Hematopoietic multipotent progenitor cell treated with erythropoietin and hydrocortisone succinate and interleukin-3 and kit ligand, for 17 days (in vitro differentiated cells): Measurements from ENCODE around the gene PARD3B.

Experiments used
- DNase-seq: peaks from one replicate; pipeline ENCODE4 v3.0.0-alpha.2; 2015; ENCODE audit warnings: low spot score

Gene PARD3B

DNA sequence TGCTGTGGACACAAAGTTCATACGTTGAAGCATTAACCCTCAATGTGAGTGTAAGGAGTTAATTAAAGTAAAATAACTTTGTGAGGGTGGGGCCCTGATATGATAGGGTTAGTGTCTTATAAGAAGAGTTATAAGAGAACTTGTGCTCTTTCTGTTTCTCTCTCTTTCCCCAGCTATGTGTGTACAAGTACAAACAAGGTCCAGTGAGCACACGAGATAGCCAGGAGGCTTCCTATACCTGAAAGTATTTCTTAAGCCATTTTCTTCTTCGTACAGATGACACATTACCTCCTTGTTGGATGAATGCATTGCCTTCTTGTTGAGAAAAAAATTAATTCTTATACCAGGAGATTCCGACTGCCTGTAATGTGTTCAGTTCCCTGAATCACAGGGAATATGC, 301.2 kb downstream of the PARD3B start:
- DNase-seq, result no peak

DNA sequence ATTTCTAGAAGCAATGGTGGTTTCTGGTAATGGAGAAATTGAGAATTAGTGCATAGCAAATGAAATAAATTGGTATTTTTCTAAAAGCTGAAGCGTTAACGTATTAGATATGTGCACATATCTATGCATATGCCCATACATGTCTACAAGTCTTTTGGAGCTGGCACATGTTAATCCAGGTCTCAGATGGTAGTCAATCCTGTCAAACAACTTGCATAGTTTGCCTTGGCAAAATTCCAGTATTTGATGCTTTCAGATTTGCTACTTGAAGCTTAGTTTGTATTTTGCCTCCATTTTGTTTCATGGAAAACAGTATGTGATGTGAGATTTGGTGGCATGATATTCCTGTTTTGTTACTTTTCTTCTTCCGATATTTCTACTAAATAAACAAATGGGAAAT, 304.6 kb downstream of the PARD3B start:
- DNase-seq, result no peak

DNA sequence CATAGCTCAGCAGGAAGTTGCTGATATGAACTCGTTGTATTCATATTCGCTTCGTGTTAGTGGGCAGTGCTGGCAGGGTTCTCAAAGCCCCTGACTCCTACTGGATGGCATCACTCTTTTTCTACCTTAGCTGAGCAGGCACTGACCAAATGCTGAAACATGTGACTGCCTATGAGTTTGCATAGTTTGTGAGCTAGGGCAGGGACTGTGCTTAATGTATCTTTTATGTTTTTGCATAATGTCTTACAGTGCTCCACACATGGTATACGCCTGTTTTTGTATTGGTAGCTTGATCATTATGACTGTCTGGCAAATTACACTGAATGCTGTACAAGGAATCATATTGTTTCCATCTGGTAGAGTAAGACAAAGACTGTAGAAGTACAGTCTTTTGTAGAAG, 305.3 kb downstream of the PARD3B start:
- no peak for DNase-seq

DNA sequence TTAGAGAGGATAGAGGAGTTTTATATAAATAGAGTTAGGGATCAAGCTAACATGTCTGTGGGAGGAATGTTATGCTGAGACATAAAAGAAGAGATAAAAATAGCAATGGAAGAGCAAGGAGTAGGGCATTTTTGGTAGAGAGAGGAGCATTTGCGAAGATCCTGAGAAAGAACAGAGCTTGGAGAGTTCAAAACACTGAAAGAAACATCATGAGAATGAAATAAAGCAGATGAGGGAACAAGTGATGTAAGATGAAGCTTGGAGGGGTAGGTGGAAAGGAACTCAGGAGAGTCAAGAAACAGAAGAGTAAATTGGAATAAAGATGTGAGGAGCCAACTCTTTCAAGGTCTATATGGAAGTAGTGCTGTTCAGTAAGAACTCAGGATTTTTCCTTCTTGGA, 308.6 kb downstream of the PARD3B start:
- DNase-seq, result no peak

DNA sequence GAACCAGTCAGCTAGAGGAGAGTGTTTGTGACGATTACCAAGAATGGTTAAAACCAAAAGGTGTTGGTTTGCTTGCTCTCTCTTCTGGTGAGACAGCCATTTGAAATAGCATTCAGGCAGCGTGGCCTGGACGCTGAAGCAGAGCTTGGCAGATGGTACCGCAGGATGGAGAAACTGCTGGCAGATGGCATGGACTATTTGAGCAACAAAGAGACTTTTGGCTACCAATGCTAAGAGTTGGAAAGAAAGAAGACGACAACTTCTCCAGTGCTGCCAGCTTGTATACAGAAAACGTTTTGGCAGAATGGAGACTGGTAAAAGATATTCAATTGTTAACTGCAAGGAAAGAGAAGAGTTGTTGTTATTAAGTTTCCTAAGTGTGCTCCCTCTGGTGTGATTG, 315.0 kb downstream of the PARD3B start:
- DNase-seq, result no peak

DNA sequence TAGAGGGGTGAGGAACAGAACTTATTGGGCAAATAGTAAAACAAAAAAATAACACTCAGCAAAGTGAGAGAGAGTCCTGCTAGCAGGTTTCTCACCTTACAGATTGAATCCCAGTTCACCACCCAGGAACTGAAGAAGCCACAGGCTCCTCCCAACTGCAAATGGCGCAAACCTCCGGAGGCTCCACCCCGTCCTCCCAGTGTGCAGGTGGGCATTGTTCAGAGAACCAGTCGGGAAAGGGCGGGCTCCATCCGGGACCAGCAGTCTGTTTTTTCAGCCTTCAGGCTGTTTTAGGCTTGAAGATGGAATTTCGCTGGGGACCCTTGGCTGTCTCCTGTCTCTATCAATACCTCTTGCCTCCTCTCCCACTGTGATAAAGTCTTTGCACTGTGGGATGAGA, 317.5 kb downstream of the PARD3B start:
- DNase-seq, result no peak

DNA sequence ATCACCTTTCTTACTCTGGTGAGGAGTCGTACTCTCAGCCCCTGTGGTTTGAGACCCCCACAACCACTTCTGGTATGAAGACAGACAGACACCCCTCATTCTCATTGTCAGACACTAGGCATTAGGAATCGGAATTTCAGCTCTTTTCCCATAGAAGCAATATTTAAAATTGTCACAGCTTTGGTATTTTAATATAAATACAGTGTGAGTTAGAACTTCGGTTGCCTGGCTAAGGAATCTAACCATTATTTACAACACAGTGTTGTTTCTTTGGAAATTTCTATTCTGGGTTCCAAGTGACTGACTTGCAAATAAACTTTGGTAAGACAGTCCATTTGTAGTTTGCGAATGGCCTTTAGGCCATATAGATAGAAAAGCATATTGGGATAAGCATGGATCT, 318.1 kb downstream of the PARD3B start:
- no peak for DNase-seq

DNA sequence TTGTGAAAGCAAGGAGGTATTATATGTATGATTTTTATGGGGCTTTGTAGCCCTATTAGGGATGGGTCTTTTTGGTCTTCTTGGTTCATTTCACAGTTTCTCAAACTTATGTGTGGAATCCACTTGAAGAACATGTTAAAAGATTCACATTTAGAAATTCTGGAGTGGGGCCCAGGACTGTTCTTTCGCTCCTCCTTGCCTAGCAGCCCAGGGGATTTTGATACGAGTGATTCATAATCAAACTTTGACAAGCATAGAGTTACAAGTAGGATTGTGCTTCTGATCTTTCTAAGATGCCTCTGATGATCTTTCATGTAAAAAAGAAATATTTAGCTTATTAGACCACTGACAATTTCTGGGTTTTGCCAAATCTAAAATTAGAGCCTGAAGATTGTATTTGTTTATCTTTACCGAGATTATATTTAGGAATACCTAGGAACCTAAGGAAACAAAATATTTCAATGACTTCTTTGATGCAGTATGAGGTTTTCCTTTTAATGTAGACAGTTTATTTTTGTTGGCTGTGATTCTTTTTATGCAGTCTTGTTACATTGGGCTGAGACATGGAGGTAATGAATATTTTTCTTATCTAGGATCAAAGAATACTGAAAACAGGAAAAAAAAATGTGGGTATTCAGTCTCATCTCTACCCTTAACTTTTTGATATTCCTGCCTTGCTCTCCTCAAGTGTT, 324.0 kb downstream of the PARD3B start:
- no peak for DNase-seq

DNA sequence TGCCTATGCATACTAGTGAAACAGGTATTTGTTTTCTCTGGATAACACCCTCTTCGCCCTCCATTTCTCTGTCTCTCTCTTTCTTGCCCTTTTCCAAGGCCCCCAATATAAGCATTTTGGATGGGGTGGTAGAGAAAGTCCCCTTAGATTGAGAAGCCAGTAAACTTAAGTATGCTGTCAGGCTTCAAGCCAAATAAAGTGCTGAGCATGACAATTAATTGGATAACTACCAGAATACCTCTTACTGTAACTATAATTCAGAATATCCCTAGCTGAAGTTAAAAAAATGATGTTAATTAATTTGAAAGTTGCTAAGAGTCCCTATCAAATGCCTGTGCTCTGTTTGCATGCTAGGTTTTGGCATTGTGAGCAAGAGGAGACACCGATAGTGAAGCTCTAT, 324.8 kb downstream of the PARD3B start:
- no peak for DNase-seq

DNA sequence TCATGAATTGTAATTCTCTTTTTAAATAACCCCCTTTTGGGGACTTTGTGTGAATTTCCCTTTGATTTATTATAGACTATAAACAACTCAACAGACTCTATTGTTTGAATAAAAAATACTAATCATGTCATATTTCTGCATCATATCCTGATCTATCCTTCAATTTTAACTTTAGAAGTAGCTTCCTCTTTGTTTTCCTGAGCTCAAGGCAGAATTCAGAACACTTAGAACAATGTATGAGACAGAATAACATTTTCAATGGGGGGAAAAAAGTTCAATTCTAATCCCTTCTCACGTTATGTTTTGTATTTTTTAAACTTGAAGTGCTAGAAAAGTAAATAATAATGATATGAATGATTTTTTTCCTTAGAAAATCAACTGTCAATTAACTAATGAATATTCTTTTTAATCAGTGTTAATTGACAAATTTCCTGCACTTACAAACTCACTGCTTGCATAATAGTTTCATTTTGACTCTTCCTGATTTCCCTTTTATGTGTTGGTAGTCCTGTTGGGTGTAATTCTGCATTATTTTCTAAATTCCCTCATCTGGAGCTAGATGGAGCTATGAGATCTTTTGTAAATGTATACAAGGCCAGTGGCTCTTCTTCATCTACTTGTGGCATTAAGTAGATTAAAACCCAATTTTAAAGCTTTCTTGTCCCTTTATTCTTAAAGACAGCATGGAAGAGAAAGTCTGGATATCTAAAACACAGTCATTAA, 326.1 kb downstream of the PARD3B start:
- no peak for DNase-seq

DNA sequence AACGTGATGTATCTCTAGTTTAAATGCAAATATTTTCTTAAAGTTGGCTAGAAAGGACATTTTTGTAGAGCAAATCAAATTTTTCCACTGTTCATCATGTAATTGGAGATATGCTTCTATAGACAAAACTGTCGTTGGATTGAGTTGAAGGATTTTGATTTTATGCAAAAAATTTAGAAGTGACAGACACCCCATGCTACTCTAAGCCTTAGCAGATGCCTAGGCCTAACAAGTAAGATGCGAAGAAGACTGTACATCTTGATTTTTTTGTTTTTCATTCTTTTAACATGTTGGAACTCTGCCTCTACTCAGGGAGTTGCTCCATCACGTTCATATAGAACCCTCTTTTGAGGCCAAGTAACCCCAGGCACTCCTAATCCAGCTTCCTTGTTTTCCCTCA, 331.0 kb downstream of the PARD3B start:
- DNase-seq, result no peak

DNA sequence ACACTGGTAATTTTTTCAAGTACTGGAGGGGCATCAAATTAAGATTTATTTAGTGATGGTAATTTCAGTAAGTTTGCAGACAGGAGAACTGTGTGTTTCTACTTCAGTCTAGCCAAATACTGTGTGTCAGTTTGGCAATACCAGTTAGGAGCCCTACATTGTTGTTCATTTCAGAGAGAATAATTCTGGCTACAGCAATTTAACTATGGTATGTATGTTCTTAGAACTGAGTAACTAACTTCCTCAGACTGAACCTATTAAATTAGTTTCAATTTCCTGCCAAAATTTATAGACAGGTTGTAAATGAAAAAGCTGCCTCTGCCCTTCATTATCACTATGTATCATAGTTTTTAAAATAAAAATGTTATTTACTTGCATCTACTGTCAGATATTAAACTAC, 332.4 kb downstream of the PARD3B start:
- no peak for DNase-seq

DNA sequence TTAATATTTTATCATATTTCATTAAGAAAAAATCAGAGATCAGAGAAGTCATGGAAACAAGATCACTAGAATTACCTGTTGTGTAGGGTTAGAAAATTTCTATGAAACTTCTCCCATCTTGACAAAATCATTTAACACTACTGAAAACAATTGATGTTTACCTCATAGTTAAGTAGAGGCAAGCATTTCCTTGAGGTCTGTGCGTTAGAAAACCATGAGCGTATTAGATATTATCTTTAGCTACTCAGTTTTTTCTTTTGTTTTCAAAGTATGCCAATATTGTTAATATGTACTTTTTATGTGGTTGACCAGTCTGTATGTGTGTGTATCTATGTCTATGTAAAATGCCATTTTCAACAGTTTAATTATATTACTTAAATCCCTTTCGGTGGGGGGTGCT, 335.7 kb downstream of the PARD3B start:
- DNase-seq, result no peak

DNA sequence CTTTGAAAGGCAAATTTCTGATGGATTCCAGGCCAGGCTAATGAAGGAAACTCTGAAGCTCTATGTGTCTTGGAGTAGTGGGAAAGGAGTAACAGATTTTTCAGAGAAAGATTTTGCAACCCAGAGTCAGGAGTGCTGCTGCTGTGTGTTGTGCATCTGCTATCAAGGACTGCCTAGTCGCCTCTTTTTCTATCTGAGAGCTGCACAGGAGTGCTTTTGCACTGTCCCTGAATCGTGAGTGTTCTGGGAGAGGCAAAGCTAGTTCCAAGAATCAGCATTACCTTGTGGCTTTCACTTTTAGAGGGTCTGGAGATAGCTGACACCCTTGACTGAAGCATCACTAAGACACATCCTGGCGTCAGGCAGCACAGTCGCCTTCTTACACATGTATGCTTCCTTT, 336.4 kb downstream of the PARD3B start:
- DNase-seq, result no peak

DNA sequence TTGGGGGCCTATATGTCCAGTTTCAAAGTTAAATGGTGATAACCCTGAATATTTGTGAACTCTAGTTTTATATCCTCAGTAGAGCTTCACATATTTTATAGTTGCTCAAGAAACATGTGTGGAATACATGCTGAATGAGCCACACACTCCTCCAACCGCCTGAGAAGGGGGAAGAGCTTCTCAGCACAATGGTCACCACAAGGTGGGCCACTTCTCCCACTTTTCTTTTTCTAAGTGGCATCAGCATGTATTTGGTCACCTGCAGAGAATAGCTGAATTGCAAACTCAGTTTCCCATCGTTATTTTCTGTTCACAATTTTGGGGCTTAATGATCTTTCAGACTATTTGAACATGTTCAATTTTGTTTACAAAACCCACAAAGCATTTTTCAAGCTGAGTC, 340.5 kb downstream of the PARD3B start:
- no peak for DNase-seq

DNA sequence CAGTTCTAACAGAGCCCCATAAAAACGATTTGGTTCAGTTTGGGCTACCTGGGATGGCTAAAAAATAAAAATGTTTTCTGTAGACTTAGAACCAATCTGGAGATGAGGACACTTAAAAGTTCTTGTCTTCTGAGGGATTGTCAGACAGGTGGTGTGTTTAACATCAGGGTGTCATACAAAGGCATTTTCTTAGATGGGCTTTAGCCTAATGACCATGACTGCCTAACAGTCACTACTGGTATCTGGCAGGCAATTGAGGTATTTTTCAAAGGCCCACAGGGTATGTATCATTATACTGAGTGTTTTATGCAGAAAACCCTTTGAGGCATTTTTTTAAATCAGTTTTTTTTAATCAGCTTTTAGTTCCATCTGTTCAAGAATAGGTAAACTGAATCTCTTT, 341.4 kb downstream of the PARD3B start:
- DNase-seq, result no peak

DNA sequence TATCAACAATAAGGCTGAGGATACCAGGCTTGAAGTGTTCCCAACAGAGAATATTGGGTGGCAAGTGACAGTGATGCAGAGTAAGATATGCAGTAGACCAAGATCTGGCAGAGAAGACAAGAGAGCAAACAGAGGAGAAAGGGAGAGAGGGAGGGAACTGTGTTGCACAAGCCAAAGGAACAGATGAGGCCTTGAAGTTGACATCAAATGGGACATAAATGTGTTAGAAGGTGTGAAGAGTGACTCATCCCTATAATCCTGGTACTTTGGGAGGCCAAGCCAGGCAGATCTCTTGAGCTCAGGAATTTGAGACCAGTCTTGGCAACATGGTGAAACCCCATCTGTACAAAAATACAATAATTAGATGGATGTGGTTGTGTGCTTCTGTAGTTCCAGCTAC, 342.9 kb downstream of the PARD3B start:
- no peak for DNase-seq

DNA sequence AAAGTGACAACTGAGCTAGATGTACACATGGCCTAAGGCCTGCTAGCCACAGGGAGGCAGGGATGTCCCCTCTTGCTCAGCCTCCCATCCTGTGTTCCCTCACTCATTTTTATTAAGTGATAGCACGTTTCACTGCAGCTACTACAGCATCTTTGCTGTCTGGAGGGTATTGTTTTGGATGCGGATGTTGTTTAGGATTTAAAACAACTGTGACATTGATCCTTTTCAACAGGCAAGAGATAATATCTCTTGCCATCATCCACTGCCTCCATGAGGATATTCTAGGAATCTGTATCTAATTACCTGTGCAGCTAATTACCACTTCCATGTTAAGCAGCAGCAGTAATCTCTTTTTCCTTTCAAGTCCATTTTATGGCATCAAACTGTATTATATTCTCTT, 345.4 kb downstream of the PARD3B start:
- DNase-seq, result no peak

DNA sequence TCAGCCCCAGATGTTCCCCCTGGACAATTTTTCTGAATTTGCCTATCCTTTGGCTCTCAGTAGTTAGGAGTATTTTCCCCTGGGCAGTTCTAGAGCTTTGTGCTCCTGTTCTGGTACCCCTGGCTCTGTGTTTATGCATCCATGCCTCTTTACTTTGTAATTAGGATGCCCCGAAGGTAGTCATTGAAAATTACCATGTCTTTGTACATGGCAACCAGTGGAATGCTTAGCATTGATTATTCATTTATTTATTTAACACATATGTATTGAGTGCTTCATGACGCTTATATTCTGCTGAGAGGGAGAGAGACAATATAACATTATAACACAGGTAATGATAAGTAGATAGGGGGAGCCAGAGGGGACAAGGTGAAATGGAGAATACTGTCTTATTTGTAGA, 346.5 kb downstream of the PARD3B start:
- DNase-seq, result no peak

DNA sequence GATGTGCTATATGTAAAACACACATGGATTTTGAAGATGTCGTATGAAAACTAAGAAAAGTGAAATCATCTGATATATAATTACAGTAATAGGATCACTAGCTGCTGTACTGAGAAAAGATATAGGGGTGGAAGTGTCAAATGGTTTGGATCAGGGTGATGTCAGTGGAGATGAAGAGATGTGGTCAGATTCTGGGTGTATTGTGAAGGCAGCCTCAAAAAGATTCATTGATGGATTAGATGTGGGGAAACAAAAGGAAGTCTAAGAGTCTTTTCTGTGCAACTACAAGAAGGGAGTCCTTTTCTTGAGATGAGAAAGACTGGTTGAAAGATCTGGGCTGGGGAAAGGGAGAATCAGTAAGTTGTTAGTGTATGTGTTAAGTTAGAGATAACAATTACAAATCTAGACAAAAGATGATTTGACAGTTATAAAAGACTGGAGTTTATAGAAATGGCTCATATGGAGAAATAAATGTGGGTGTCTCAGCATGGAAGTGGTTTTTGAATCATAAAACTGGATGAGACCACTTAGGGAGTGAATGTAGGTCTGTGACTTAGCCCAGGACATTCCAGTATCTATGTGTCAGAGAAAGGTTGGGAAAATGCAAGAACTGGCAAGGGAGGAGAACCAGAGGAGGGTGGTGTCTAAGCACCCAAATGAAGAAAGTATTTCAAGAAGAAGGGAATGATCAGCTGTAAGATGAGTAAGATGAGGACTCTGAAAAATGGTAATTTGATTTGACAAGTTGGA, 347.4 kb downstream of the PARD3B start:
- no peak for DNase-seq

DNA sequence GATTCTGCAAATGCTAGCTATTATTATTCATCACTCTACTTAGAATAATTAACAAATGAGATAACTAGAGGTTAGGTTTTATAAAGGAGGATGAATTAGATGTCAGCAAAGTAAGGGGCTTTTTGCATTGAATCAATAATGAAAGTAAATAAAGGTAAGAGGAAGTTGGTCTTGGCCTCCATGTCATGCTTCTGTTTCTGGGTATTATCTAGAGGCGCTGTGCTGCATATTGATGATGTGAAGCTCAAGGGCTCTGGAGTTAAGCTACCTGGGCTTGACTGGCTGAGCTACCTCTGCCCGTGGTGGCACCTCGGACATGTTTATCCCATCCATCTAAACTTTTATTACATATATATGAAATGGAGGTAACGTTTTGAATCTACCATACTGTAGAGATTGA, 350.9 kb downstream of the PARD3B start:
- DNase-seq, result no peak

DNA sequence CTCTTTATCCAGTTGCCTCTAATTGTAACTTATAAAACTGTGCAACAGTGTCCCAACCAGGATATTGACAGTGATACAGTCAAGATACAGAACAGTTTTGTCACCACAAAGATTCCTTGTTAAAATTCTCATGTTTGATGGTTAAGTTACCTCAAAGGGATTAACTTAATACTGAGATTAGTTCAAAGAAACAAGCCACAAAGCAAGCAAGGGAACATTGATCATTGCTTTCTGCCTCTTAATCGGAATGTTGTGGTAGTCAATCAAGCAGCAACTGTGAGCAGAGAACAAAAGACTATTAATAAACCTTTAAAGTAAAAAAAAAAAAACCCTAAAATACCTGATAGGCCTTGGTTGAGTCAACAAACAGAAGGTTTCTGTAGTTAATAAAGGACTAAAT, 352.3 kb downstream of the PARD3B start:
- no peak for DNase-seq

DNA sequence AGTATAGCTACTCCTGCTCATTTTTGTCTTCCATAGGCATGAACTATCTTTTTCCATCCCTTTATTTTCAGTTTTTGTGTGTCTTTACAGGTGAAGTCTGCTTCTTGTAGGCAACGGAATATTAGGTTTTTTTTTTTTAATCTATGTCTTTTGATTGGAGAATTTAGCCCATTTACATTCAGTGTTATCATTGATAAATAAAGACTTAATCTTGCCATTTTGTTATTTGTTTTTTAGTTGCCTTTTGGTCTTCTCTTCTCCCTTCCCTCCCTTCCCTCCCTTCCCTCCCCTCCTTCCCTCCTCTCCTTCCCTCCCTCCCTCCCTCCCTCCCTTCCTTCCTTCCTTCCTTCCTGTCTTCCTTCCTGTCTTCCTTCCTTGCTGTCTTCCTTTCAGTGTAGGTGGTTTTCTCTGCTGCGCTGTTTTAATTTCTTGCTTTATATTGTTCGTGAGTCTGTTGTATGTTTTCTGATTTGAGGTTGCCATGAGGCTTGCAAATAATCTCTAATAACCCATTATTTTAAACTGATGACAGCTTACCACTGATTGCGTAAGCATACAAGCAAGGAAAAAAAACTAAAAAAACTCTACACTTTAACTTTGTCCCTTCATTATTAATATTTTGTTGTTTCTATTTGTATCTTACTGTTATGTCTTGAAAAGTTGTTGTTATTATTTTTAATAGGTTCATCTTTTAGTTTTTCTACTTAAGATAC, 353.8 kb downstream of the PARD3B start:
- DNase-seq, result no peak
